Esophagus mucosa (tissue), 1 donor: ENCODE results near the gene PRTN3. TPM values are rescaled to one million over a fixed set of nuclear protein-coding genes. Genes with fewer than 3 reads are reported as not detected.
"Not testable (repeated sequence)": the region's sequence is repeated elsewhere in the genome, so short reads cannot be mapped to it uniquely, and the experiment has no call there.

Experiments used
- ATAC-seq: fragments of 200-7000 bp; cut with Tn5 transposase; one replicate; pipeline ENCODE4 v1.9.1; 2020
- total RNA-seq: library from RNA; stranded (reverse); gene quantifications from one replicate; pipeline ENCODE4 v1.2.4, GENCODE V29; 2023
- donor health status: DM: yes; HTN: yes; CAD: no.

Gene PRTN3
- total RNA-seq, 1 donor from 2014 or later: not detected

DNA sequence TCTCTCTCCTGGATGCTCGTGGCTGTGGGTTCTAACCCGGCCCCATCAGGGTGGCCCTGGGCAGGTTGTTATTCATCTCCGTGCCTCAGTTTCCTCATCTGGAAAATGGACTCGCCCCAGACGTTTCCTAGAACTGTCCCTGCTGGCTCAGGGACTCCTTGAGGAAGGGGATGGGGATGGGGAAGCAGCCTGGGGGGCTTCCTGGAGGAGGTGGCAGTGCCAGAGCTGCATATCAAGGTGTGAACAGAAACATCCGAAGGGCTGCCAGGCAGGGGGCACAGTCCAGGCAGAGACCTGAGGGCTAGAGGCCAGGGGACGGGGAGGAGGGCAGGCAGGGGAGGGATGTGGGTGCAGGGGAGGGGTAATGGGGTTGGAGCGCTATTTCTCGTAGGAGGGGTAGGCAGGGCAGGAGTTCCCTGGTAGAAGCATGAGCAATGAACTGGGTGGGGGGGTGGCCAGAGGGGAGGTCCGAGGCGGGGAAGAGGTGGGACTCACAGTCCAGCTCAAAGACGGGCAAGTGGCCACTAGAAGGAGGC, 7.7 kb downstream of the PRTN3 start:
- no peak for ATAC-seq

DNA sequence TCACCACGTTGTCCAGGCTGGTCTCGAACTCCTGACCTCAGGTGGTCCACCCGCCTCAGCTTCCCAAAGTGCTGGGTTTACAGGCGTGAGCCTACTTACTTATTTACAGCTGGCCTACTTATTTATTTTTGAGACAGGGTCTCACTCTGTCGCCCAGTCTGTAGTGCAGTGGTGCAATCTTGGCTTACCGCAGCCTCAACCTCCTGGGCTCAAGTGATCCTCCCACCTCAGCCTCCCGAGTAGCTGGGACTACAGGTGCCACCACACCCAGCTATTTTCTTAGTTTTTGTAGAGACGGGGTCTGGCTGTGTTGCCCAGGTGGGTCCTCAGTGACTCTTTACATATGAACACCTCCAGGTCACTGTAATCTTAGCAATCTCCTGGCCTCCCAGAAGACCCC, 8.4 kb downstream of the PRTN3 start:
- not testable (repeated sequence) for ATAC-seq

DNA sequence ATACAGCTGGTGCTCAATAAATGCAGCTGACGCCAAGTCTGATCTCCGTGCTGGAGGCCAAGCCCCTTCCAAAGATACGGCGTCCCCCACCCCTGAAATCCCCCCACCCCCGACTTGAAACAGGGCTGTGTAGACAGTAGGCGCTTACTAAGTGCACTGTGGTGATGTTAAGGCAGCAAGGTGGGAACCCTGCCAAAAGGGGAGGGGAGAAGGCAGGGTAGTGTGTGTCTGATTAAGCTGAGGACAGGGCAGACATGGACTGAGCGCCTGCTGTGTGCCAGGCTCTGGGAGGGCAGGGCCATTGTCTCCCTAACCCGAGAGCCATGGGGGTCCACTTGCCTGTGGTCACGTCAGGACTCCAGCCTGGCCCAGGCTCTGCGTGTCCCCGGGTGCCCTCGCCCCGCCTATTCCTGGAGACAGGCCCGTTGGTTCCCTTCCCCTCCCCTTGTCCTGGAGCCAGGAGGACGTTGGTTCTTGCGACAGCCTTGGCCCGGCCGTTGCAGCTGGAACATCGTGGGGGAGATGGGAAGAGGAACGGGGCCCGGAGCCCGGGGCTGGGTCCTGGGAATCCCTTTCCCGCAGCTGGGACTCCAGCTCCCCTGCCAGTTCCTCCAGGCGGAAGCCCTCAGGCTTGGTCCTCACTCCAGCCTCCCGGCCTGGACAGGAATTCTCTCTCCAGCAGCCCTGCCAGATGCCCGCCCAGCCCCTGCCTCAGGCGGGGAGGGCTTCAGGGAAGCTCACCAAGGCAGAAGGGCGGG, 9.6 kb downstream of the PRTN3 start:
- ATAC-seq: peak; percentile 54

DNA sequence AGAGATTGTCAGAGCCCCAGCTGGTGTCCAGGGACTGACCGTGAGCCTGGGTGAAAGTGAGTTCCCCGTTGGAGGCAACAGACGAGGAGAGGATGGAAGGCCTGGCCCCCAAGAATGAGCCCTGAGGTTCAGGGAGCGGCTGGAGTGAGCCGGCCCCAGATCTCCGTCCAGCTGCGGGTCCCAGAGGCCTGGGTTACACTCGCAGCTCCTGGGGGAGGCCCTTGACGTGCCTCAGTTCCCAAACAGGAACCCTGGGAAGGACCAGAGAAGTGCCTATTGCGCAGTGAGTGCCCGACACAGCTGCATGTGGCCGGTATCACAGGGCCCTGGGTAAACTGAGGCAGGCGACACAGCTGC, 10.2 kb downstream of the PRTN3 start:
- no peak for ATAC-seq

DNA sequence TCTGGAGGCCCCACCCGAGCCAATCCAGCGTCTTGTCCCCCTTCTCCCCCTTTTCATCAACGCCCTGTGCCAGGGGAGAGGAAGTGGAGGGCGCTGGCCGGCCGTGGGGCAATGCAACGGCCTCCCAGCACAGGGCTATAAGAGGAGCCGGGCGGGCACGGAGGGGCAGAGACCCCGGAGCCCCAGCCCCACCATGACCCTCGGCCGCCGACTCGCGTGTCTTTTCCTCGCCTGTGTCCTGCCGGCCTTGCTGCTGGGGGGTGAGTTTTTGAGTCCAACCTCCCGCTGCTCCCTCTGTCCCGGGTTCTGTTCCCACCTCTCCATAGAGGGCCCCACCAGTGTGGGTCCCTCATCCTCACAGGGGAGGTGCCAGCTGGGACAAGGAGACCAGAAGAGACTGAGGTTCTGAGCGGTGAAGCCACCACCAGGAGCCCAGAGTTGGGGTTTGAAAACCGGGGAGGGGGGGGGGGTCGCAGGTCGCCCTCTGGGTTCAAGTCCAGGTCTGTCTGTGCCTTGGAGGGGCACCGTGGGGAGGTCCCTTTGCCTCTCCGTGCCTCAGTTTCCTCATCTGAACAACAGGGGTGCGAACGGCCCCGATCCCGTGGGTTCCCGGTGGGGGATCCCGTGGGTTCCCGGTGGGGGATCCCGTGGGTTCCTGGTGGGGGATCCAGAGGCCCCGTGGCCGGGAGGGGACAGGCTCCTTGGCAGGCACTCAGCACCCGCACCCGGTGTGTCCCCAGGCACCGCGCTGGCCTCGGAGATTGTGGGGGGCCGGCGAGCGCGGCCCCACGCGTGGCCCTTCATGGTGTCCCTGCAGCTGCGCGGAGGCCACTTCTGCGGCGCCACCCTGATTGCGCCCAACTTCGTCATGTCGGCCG, 11.6 kb downstream of the PRTN3 start, which contains the start of gene ELANE:
Gene ELANE, plus strand, starts transcription at position 168 of the 878 bp plus-strand sequence. Its CDS starts 26 bp downstream, at position 194.
- ATAC-seq: no peak

DNA sequence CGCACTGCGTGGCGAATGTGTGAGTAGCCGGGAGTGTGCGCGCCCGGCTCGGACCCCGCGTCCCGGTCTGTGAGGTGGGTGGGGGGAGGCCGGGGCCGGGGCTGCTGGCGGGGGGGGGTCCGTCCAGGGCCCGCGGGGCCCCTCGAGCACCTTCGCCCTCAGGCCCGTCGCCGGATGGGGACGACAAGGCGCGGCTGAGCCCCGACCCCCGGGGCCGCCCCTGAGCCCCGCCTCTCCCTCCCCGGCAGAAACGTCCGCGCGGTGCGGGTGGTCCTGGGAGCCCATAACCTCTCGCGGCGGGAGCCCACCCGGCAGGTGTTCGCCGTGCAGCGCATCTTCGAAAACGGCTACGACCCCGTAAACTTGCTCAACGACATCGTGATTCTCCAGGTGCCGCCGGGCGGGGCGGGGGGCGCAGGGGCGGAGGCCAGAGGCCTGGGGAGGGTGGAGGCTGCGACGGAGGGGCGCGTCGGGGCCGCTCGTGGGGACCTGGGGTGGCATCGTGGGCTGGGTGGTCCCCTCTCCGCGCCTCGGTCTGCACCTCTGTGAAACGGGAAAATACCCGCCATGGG, 12.3 kb downstream of the PRTN3 start:
- ATAC-seq: no peak

DNA sequence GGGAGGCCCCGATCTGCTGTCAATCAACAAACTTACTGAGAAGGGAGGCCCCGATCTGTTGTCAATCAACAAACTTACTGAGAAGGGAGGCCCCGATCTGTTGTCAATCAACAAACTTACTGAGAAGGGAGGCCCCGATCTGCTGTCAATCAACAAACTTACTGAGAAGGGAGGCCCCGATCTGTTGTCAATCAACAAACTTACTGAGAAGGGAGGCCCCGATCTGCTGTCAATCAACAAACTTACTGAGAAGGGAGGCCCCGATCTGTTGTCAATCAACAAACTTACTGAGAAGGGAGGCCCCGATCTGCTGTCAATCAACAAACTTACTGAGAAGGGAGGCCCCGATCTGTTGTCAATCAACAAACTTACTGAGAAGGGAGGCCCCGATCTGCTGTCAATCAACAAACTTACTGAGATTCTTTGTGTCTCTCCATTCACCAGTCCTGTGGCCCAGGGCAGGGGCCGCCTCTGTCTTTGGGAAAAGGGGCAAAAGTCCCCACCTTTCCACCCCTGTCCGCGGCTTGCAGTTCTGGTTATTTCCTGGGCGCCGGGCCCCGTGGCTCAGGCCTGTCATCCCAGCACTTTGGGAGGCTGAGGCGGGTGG, 12.9 kb downstream of the PRTN3 start:
- ATAC-seq: not testable (repeated sequence)

DNA sequence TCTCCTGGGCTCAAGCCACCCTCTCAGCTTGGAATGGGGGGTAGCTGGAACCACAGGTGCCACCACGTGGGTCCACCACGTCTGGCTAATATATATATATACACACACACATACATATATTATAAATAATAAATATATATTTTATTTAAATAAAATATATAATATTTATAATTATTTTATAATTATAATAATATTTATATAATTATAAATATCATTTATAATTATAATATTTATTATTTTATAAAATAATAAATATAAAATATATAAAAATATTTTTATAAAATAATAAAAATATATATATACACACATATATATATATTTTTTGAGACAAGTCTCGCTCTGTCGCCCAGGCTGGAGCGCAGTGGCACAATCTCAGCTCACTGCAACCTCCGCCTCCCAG, 13.8 kb downstream of the PRTN3 start:
- no peak for ATAC-seq

DNA sequence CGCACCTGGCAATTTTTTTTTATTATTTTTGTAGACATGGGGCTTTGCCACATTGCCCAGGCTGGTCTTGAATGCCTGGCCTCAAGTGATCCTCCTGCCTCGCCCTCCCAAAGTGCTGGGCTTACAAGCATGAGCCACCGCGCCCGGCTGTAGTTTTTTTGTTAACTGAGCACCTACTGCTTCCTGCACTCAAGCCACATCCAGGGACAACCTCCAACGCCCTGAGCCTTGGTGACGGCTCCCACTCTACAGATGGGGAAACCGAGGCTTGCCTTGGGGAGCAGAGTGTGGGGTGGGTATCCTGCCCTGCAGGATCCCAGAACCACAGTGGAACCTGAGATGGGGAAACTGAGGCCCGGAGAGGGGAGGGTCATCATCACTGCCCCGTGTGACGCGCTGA, 14.3 kb downstream of the PRTN3 start:
- ATAC-seq: no peak

DNA sequence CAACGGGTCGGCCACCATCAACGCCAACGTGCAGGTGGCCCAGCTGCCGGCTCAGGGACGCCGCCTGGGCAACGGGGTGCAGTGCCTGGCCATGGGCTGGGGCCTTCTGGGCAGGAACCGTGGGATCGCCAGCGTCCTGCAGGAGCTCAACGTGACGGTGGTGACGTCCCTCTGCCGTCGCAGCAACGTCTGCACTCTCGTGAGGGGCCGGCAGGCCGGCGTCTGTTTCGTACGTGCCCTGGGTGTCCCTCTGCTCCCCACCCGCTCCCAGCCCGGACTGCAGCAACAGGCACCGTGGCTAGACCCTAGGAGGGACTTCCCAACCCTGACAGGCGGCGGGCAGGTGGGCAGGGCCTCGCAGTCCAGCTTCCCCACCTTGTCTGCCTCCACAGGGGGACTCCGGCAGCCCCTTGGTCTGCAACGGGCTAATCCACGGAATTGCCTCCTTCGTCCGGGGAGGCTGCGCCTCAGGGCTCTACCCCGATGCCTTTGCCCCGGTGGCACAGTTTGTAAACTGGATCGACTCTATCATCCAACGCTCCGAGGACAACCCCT, 14.8 kb downstream of the PRTN3 start:
- no peak for ATAC-seq

DNA sequence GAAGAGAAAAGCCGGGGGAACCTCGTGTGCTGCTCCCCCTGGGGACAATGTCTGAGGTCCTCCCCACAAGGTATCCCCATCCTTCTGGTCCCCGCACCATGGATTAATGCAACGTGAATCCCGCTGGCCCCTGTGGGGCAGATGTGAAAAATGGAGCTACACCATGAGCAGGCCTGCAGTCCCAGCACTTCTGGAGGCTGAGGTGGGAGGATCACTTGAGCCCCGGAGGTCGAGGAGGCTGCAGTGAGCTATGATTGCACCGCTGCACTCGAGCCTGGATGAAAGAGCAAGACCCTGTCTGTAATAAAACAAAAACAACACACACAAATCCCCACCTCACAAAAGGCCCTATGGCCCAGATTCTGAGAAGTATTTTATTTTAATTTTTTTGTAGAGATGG, 17.5 kb downstream of the PRTN3 start:
- no peak for ATAC-seq

DNA sequence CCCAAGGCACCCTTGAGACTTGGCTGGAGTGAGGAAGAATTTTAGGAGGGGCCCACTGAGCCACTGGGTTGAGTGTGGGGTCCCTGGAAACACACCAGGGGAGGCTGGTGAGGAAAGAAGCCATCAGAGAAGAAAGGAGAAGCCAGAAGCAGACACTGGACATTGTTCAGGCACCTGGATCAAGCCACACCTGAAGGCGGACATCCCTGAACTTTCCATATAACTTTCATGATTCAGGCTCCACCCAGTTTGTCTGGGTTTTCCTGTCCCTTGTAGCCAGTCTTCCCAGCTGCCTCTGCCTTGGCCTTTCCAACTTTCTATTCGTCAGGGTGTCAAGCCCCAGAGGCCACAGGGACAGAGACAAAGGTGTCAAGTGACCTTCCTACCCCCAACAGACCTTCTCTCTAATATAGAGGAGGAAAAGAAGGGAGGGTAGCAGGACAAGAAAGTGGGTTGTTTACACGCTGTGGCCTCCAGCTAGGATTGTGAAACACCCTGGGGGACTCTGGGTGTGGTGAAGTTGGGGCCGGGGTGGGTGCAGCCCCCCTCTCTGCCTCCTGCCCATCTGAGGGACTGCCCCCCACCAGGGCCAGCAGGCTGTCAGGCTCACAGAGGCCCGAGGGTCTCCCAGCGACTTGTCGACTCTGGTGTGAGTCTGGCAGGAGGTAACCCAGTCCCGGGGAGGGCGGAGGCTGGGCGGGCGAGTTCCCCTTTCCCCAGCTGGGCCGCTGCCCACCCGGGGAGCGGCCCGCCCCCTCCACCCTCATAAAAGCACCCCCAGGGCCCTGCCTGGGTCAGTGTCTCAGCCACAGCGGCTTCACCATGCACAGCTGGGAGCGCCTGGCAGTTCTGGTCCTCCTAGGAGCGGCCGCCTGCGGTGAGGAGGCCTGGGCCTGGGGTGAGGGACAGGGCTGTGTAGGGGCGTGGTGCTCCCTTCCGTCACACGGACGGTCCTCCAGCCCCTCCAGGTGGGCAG, 18.4 kb downstream of the PRTN3 start, which contains the start of gene CFD:
Gene CFD, plus strand, starts transcription at position 797 of the 976 bp plus-strand sequence. Its CDS starts 26 bp downstream, at position 823.
- peak; percentile 21 for ATAC-seq

DNA sequence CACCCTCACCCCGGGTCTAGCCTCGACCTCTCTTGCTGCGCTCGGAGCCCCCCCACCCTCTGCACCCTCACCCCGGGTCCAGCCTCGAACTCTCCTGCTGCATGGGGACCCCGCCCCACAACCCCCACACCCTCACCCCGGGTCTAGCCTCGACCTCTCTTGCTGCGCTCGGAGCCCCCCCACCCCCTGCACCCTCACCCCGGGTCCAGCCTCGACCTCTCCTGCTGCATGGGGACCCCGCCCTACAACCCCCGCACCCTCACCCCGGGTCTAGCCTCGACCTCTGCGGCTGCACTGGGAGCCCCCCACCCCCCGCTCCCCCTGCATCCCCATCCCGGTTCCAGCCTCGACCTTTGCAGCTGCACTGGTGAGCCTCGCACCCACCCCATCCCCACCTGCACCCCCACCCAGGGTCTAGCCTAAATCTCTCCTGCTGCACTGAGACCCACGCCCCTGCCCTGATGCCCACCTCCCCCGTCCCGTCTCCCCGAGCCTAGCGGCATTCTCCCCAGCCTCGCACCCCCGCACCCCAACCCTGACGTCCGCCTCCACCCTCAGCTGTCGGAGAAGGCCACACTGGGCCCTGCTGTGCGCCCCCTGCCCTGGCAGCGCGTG, 20.4 kb downstream of the PRTN3 start:
- ATAC-seq: no peak

DNA sequence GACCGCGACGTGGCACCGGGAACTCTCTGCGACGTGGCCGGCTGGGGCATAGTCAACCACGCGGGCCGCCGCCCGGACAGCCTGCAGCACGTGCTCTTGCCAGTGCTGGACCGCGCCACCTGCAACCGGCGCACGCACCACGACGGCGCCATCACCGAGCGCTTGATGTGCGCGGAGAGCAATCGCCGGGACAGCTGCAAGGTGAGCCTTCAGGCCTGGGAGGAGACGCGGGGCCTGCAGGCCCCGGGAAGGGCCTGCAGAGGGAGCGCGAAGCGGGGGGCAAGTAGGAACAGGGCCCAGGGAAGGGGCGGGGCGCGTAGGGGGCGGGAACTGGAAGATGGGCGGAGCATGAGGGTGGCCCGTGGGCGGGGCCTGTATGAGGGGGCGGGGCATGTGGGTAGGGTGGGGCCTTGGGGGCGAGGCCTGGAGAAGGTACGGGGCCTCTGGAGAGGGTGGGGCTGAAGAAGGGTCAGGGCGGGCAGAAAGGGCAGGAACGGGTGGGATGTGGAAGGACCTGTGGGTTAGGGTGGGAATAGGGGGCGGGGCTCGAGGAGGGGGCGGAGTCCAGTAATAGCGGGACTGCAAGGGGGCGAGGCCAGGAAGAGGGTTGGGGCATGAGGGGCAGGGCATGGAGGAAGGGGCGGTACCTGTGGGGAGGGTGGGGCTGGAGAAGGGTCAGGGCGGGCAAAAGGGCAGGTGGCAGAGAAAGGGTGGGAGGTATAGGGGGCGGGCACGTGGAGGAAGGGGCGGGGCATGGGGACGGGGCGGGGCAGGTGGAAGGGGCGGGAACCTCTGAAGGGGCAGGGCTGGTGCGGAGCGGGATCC, 21.2 kb downstream of the PRTN3 start:
- peak; percentile 54 for ATAC-seq

DNA sequence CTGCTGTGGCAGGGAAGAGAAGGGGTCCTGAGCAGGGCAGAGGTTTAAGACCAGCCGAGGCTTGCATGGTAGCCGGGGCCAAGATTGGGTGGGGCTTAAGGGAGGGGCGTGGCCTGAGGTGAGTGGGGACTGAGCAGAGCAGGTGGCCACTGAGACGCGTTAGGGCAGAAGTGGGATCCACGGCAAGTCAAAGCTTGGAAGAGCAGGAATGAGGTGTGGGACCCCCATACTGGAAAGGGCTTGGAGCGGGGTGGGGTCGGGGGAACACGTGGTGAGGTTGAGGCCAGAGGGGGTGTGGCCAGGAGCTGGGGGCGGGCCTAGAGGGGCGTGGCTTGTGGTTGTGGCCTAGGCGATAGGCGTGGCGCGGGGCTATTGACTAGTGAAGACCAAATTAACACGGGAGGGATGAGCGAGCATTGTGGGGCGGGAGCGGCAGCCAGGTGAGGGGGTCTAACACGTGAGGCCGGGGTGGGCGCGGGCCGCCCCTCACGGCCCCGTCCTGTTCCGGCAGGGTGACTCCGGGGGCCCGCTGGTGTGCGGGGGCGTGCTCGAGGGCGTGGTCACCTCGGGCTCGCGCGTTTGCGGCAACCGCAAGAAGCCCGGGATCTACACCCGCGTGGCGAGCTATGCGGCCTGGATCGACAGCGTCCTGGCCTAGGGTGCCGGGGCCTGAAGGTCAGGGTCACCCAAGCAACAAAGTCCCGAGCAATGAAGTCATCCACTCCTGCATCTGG, 21.9 kb downstream of the PRTN3 start:
- peak; percentile 40 for ATAC-seq

DNA sequence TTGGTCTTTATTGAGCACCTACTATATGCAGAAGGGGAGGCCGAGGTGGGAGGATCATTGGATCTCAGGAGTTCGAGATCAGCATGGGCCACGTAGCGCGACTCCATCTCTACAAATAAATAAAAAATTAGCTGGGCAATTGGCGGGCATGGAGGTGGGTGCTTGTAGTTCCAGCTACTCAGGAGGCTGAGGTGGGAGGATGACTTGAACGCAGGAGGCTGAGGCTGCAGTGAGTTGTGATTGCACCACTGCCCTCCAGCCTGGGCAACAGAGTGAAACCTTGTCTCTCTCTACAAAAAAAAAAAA, 22.5 kb downstream of the PRTN3 start:
- no peak for ATAC-seq

DNA sequence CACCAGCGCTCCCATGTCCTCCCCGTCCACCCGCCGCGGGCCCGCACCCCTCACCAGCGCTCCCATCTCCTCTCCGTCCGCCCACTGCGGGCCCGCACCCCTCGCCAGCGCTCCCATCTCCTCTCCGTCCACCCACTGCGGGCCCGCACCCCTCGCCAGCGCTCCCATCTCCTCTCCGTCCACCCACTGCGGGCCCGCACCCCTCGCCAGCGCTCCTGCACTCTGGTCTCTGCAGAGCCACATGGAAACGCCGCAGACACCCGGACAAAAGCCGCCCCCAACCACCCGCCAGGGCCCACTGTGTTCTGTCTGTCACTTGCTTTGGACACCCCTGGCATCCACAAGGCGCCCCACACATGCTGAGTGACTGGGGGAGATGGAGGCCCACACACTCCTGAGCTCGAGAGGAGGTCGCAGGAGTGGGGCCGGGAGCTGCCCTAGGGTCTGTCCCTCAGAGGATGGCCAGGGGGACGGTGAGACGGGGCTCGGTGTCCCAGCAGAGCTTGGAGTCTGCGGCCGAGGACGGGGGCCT, 26.0 kb downstream of the PRTN3 start:
- no peak for ATAC-seq

DNA sequence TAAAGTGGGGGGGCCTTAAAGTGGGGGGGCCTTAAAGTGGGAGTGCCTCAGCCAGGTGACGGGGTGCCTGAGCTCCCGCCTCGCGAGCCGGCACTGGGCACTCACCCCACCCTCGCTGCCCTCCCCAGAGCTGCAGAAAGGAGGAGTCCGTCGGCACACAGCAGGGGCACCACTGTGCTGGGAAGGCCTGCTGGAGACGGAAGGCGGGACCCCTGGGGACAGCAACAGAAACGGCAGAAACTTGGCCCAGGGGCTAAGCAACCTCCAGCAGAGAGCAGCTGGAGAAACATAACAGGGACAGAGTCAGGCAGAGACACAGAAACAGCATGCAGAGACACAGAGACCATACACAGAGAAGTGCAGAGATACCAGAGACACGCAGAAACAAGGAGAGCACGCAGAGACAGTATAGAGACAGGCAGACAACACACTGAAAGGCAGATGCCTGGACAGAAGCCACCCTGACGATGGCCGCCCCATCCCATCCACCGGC, 26.5 kb downstream of the PRTN3 start:
- no peak for ATAC-seq
